HepG2 (cell line): ENCODE results near the gene PRPSAP1. TPM values are rescaled to one million over a fixed set of nuclear protein-coding genes. Genes with fewer than 3 reads are reported as not detected.
A peak's percentile ranks its signal among the peaks of the same experiment; 100 is the strongest.

Experiments
- ATAC-seq: fragments of 200-7000 bp; cut with Tn5 transposase; 3 replicates; pipeline ENCODE4 v1.9.1; 2020; ENCODE audit warnings: mild to moderate bottlenecking, moderate library complexity
- BruUV-seq: library from RNA; stranded (reverse); fragments of 400-500 nt; replicated peaks from 2 replicates; lab custom pipeline; 2021; lab: Mats Ljungman, UMichigan
- CTCF ChIA-PET: fragments of 300-600 bp; formaldehyde crosslinking; extraction: SDS; loops from one replicate; lab custom pipeline; 2021; ENCODE audit warnings: low total read pairs, inconsistent platforms, low intra/inter-chr PET ratio; lab: Yijun Ruan, JAX
- POLR2A ChIA-PET: fragments of 350-600 bp; sonication (Branson Sonifier 250); formaldehyde crosslinking; loops from one replicate; lab custom pipeline; 2020; ENCODE audit warnings: antibody characterized with exemption, inconsistent platforms; lab: Yijun Ruan, JAX
- DNase-seq: peaks from one replicate; pipeline ENCODE4 v3.0.0-alpha.2; 2015; ENCODE audit warnings: low spot score
- FAIRE-seq: peaks from 3 replicates; lab custom pipeline; 2011; peaks lifted over from hg19 to GRCh38; lab: Jason Lieb, UNC
- H2AFZ ChIP-seq: one replicate; pipeline ENCODE4 v1.6.1; 2011; ENCODE audit warnings: low read length, inconsistent platforms
- H3K27ac ChIP-seq: fragments of 300-600 bp; 3 replicates; pipeline ENCODE4 v1.8.0; 2011; ENCODE audit warnings: mixed run types, mild to moderate bottlenecking, mixed read lengths, low read length, inconsistent platforms; ENCODE audit not compliant: insufficient read depth; ENCODE audit errors: extremely low read length
- H3K27me3 ChIP-seq, 2 experiments: fragments of 200-600 bp in 1 of 2; 2 replicates in 1 of 2; 3 replicates in 1 of 2; pipeline versions ENCODE4 v1.6.0 to v1.8.0; 2011; ENCODE audit warnings: low read length in 2 of 2, mild to moderate bottlenecking in 2 of 2, moderate library complexity in 2 of 2, inconsistent platforms in 1 of 2; ENCODE audit not compliant: insufficient read depth in 2 of 2, control insufficient read depth in 1 of 2
- H3K36me3 ChIP-seq, 2 experiments: fragments of 200-600 bp in 1 of 2; replicated peaks in 1 of 2; 2 replicates in 1 of 2; 3 replicates in 1 of 2; pipeline versions ENCODE4 v1.5.1 to v1.8.0; 2011; ENCODE audit warnings: low read length in 2 of 2, inconsistent platforms in 1 of 2; ENCODE audit not compliant: insufficient read depth in 2 of 2, control insufficient read depth in 1 of 2
- H3K4me1 ChIP-seq: 2 replicates; pipeline ENCODE4 v1.5.1; 2012; ENCODE audit warnings: low read length, inconsistent platforms; ENCODE audit not compliant: insufficient read depth
- H3K4me2 ChIP-seq: 2 replicates; pipeline ENCODE4 v1.6.0; 2011; ENCODE audit warnings: low read depth, low read length, inconsistent platforms
- H3K4me3 ChIP-seq, 3 experiments: fragments of 200-600 bp in 1 of 3; sonication (generic), shearing (Covaris generic) in 1 of 3; replicated peaks in 1 of 3; 2 replicates each; pipeline ENCODE4 v1.5.1; 2011 to 2016; ENCODE audit warnings: low read length in 3 of 3, inconsistent platforms in 2 of 3, low read depth in 2 of 3, mild to moderate bottlenecking in 2 of 3, control low read depth in 1 of 3, mixed read lengths in 1 of 3; ENCODE audit not compliant: insufficient read depth in 1 of 3
- H3K79me2 ChIP-seq: one replicate; pipeline ENCODE4 v1.6.1; 2011; ENCODE audit warnings: low read length, inconsistent platforms; ENCODE audit not compliant: insufficient read depth
- H3K9ac ChIP-seq: 2 replicates; pipeline ENCODE4 v1.6.0; 2011; ENCODE audit warnings: mild to moderate bottlenecking, low read depth, low read length, inconsistent platforms; ENCODE audit not compliant: insufficient read depth
- H3K9me3 ChIP-seq: 2 replicates; pipeline ENCODE4 v1.5.1; 2012; ENCODE audit warnings: mild to moderate bottlenecking, low read length
- H4K20me1 ChIP-seq: 2 replicates; pipeline ENCODE4 v1.6.0; 2011; ENCODE audit warnings: inconsistent platforms, mild to moderate bottlenecking, low read length, moderate library complexity; ENCODE audit not compliant: insufficient read depth
- BORCS8-MEF2B ChIP-seq: sonication (generic); formaldehyde crosslinking; IDR thresholded peaks from 2 replicates; pipeline ENCODE4 v1.8.0; 2022; ENCODE audit warnings: mild to moderate bottlenecking, missing genetic modification reagents
- EHMT2 ChIP-seq: fragments of 200-600 bp; sonication (generic); IDR thresholded peaks from 2 replicates; pipeline ENCODE4 v1.7.0; 2017; ENCODE audit warnings: antibody characterized with exemption, low read depth, low read length, borderline replicate concordance
- EZH2 ChIP-seq: conservative IDR thresholded peaks from 2 replicates; pipeline ENCODE4 v1.6.1; 2012; ENCODE audit warnings: mild to moderate bottlenecking, low read depth, low read length, moderate library complexity
- KAT7 ChIP-seq: IDR thresholded peaks from 2 replicates; pipeline ENCODE4 v1.6.1; 2018; ENCODE audit warnings: borderline replicate concordance, missing compliant biosample characterization
- LRRFIP1 ChIP-seq: sonication (generic); formaldehyde crosslinking; conservative IDR thresholded peaks from 2 replicates; pipeline ENCODE4 v1.4.0; 2020; ENCODE audit warnings: missing genetic modification reagents
- PHF20 ChIP-seq: sonication (generic); formaldehyde crosslinking; IDR thresholded peaks from 2 replicates; pipeline ENCODE4 v1.5.0; 2020; ENCODE audit warnings: mild to moderate bottlenecking, missing genetic modification reagents
- RNF2 ChIP-seq: fragments of 450-650 bp; conservative IDR thresholded peaks from 2 replicates; pipeline ENCODE4 v1.6.1; 2016; ENCODE audit warnings: low read depth
- TBX2 ChIP-seq: sonication (generic); formaldehyde crosslinking; IDR thresholded peaks from 2 replicates; pipeline ENCODE4 v1.5.0; 2020; ENCODE audit warnings: missing genetic modification reagents, mild to moderate bottlenecking, borderline replicate concordance
- TP53 ChIP-seq: sonication (generic); formaldehyde crosslinking; conservative IDR thresholded peaks from 2 replicates; pipeline ENCODE4 v1.4.0; 2020; ENCODE audit warnings: missing genetic modification reagents
- ZFY ChIP-seq: sonication (generic); formaldehyde crosslinking; IDR thresholded peaks from 2 replicates; pipeline ENCODE4 v1.4.0; 2020; ENCODE audit warnings: missing genetic modification reagents
- ZNF232 ChIP-seq: sonication (generic); formaldehyde crosslinking; IDR thresholded peaks from 2 replicates; pipeline ENCODE4 v1.4.0; 2020; ENCODE audit warnings: missing genetic modification reagents, borderline replicate concordance
- ZNF263 ChIP-seq: sonication (generic); formaldehyde crosslinking; IDR thresholded peaks from 2 replicates; pipeline ENCODE4 v1.4.0; 2020; ENCODE audit warnings: missing genetic modification reagents
- ZNF501 ChIP-seq: sonication (generic); formaldehyde crosslinking; IDR thresholded peaks from 2 replicates; pipeline ENCODE4 v1.5.1; 2020; ENCODE audit warnings: mild to moderate bottlenecking, moderate library complexity, missing genetic modification reagents
- ZNF550 ChIP-seq: sonication (generic); formaldehyde crosslinking; IDR thresholded peaks from 2 replicates; pipeline ENCODE4 v1.4.0; 2020; ENCODE audit warnings: mild to moderate bottlenecking, missing genetic modification reagents, borderline replicate concordance
- ZNF703 ChIP-seq: sonication (generic); formaldehyde crosslinking; IDR thresholded peaks from 2 replicates; pipeline ENCODE4 v1.5.1; 2020; ENCODE audit warnings: missing genetic modification reagents, mild to moderate bottlenecking, moderate library complexity, borderline replicate concordance
- ZNF883 ChIP-seq: sonication (generic); formaldehyde crosslinking; IDR thresholded peaks from 2 replicates; pipeline ENCODE4 v1.5.1; 2020; ENCODE audit warnings: mild to moderate bottlenecking, missing genetic modification reagents; ENCODE audit errors: not compliant biosample characterization
- ZZZ3 ChIP-seq: sonication (generic); formaldehyde crosslinking; IDR thresholded peaks from 2 replicates; pipeline ENCODE4 v1.4.0; 2020; ENCODE audit warnings: missing genetic modification reagents, mild to moderate bottlenecking, borderline replicate concordance
- WGBS: methylation state at CpG from one replicate; pipeline ENCODE4 v1.1.6; 2017; ENCODE audit warnings: low lambda C conversion rate; 5-methylcytosine and 5-hydroxymethylcytosine counted together
- in situ Hi-C: cut with HindIII; loops from 2 replicates; pipeline ENCODE4 v1.10.0; 2017; ENCODE audit warnings: low pct_unique_long_range_greater_than_20kb; ENCODE audit not compliant: extremely low pct_ligation_motif_present
- intact Hi-C: fragments of 100-400 bp; cut with micrococcal nuclease; formaldehyde crosslinking; loops from one replicate; pipeline ENCODE4 v1.10.0; 2022; ENCODE audit not compliant: unreplicated experiment
- polyA plus RNA-seq, 8 experiments: library from polyadenylated mRNA; depleted of rRNA in 3 of 8; stranded (reverse) in 7 of 8; unstranded in 1 of 8; fragments of >200 nt; fragmentation: Illumina TruSeq in 4 of 8; extraction: Trizol in 4 of 8; gene quantifications; 2 replicates each; pipeline versions ENCODE4 v1.2.1 to v1.2.3, GENCODE V29; 2011 to 2016; ENCODE audit warnings: low read depth in 4 of 8, missing spikeins in 1 of 8, mixed read lengths in 1 of 8; ENCODE audit not compliant: insufficient read depth in 1 of 8
- total RNA-seq, 5 experiments: library from RNA; depleted of rRNA; stranded (reverse); fragments of >200 nt; fragmentation: Illumina TruSeq; extraction: Trizol; gene quantifications; 2 replicates each; pipeline ENCODE4 v1.2.3, GENCODE V29; 2016; ENCODE audit warnings: low read depth in 1 of 5
- TF ChIP-seq, protein P1 (sequence below): sonication (generic); formaldehyde crosslinking; IDR thresholded peaks from 2 replicates; pipeline ENCODE4 v1.4.0; 2020; ENCODE audit warnings: missing genetic modification reagents

PRPSAP1 gene
- total and polyA plus RNA-seq, 2 of the 13 experiments (the other 11 are each of a cell fraction or from before 2014, with no cell fraction given): 91.1 to 314 TPM

DNA sequence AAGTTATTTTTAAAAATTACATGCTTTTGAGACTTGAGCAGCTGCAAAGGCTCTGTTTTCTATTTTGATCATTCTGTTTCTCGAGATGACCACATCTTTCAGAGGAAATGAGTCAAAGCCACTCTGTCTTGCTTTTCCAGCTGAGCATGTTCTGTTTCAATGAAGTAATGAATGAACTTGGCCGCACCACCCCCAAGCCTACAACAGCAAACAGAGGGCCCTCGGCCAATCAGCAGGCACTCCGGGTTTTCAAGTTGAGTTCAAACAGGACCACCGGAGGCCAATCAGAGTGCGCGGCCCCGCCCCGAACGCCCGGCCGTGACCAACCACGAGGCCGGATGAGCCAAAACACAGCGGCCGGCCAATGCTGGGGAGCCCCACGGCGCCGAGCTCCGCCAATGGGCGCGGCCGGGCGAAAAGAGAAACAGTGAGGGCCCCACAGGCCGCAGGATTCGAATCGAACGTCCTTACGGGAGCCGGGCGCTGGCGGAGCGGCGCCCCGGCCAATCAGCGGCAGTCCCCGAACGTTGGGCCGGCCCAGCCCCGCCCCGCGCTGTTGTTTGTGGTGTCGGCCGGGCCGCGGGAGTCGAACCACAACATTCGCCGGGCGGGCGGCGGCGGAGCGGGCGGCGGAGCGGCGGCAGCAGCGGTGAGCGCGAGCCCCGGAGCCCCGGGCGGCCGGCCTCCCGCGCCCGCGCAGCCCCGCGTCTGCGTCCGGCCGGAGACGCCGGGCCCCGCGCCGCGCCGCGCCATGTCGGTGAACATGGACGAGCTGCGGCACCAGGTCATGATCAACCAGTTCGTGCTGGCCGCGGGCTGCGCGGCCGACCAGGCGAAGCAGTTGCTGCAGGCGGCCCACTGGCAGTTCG lies 88.7 kb downstream of the PRPSAP1 start, which contains the start of gene UBALD2 (continued):
- TF ChIP-seq, protein P1, sequence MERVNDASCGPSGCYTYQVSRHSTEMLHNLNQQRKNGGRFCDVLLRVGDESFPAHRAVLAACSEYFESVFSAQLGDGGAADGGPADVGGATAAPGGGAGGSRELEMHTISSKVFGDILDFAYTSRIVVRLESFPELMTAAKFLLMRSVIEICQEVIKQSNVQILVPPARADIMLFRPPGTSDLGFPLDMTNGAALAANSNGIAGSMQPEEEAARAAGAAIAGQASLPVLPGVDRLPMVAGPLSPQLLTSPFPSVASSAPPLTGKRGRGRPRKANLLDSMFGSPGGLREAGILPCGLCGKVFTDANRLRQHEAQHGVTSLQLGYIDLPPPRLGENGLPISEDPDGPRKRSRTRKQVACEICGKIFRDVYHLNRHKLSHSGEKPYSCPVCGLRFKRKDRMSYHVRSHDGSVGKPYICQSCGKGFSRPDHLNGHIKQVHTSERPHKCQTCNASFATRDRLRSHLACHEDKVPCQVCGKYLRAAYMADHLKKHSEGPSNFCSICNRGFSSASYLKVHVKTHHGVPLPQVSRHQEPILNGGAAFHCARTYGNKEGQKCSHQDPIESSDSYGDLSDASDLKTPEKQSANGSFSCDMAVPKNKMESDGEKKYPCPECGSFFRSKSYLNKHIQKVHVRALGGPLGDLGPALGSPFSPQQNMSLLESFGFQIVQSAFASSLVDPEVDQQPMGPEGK (CRISPR knock-in tag): peak; percentile 42; the same call in 1 of the 2 replicates

GRCh38 chr17:76264425-76264754 lies 89.3 kb downstream of the PRPSAP1 start:
- in situ Hi-C loops: no loop called here
- BruUV-seq: TSS peak; percentile 86
- TF ChIP-seq ZZZ3 (CRISPR knock-in tag): no peak
- TF ChIP-seq ZNF263: no peak
- no peak for TF ChIP-seq ZFY (CRISPR knock-in tag)
- TF ChIP-seq BORCS8-MEF2B: no peak
- no peak for TF ChIP-seq ZNF232 (CRISPR knock-in tag)
- TF ChIP-seq ZNF703 (CRISPR knock-in tag): 0 out of 2 replicates have a peak, but pooled peaks have one; percentile 35
- peak; percentile 48; the same call in 1 of the 2 replicates for TF ChIP-seq ZNF501 (CRISPR knock-in tag)
- no peak for TF ChIP-seq RNF2
- no peak for TF ChIP-seq KAT7 (CRISPR knock-in tag)
- 0 out of 2 replicates have a peak, but pooled peaks have one; percentile 4 for TF ChIP-seq PHF20 (CRISPR knock-in tag)
- TF ChIP-seq EHMT2: no peak
- no peak for TF ChIP-seq TBX2 (CRISPR knock-in tag)
- TF ChIP-seq ZNF883 (CRISPR knock-in tag): no peak
- TF ChIP-seq ZNF550 (CRISPR knock-in tag): no peak
- TF ChIP-seq TP53 (CRISPR knock-in tag): no peak
- TF ChIP-seq EZH2: no peak
- no peak for TF ChIP-seq LRRFIP1

More at GRCh38 chr17:76264425-76264754, 89.3 kb downstream of the PRPSAP1 start:
- Histone ChIP-seq H2AFZ (no peak overlapping the region), H3K4me1 (peaks cover 79% of the 10 kb centered on the region), H3K27me3 (no peaks in the 10 kb centered on the region), H3K36me3 (peaks cover 4 to 5% of the 10 kb centered on the region in 2 experiments; a peak in 3 of 5 replicates), H3K9me3 (no peaks in the 10 kb centered on the region), H3K27ac (peak overlapping the region; percentile 13), H3K9ac (0 out of 2 replicates have a peak overlapping the region, but pooled peaks have one; percentile 0), H3K79me2 (peaks cover 24% of the 10 kb centered on the region), H3K4me3 (no peak overlapping the region), H3K4me2 (peak overlapping the region; percentile 15), H4K20me1 (no peaks in the 10 kb centered on the region; the same call in 1 of the 2 replicates)
- WGBS: 79% methylated on average over 9 of the region's 9 CpGs
- DNase-seq (no peak), FAIRE-seq (no peak), ATAC-seq (no peak)
- ChIA-PET POLR2A (interaction anchor here (0.6 to 5.6 kb wide), 21 partner anchors 8 to 388 kb away, joined by 3 to 51 read pairs (median 5); partner anchors contain the start of genes EXOC7, RNF157, SPHK1 and TRIM65), CTCF (no interaction called here)
- intact Hi-C loops: loop anchor here (2.0 kb wide), 1 partner anchor 56 kb away; no protein-coding TSS in a partner anchor
